GM12878 (cell line): ENCODE results near the gene HTR7. TPM values are rescaled to one million over a fixed set of nuclear protein-coding genes. Genes with fewer than 3 reads are reported as not detected.

Experiments used
- BACH1 ChIP-seq: fragments of 450-650 bp; IDR thresholded peaks from 2 replicates; pipeline ENCODE4 v1.6.1; 2017; ENCODE audit warnings: mild to moderate bottlenecking, borderline replicate concordance
- BMI1 ChIP-seq: fragments of 450-650 bp; IDR thresholded peaks from 2 replicates; pipeline ENCODE4 v1.6.1; 2016; ENCODE audit warnings: mild to moderate bottlenecking, moderate library complexity, borderline replicate concordance
- CHD1 ChIP-seq: IDR thresholded peaks from 2 replicates; pipeline ENCODE4 v1.6.1; 2012; ENCODE audit warnings: low read depth, low read length, improper control_type of control experiment
- CREB1 ChIP-seq: IDR thresholded peaks from 2 replicates; pipeline ENCODE4 v1.6.1; 2012; ENCODE audit warnings: low read depth, mild to moderate bottlenecking, inconsistent platforms
- ESRRA ChIP-seq: IDR thresholded peaks from 2 replicates; pipeline ENCODE4 v1.6.1; 2012; ENCODE audit warnings: mild to moderate bottlenecking, low read length, improper control_type of control experiment
- ETV6 ChIP-seq, 2 experiments: fragments of 450-650 bp in 1 of 2; IDR thresholded peaks in 1 of 2; conservative IDR thresholded peaks in 1 of 2; 2 replicates each; pipeline ENCODE4 v1.6.1; 2014; ENCODE audit warnings: antibody characterized with exemption in 1 of 2, borderline replicate concordance in 1 of 2, low read depth in 1 of 2, mild to moderate bottlenecking in 1 of 2, moderate library complexity in 1 of 2
- IKZF1 ChIP-seq: fragments of 450-650 bp; conservative IDR thresholded peaks from 2 replicates; pipeline ENCODE4 v1.6.1; 2017; ENCODE audit warnings: antibody characterized with exemption, mild to moderate bottlenecking
- LARP7 ChIP-seq: fragments of 450-650 bp; IDR thresholded peaks from 2 replicates; pipeline ENCODE4 v1.6.1; 2017; ENCODE audit warnings: mild to moderate bottlenecking
- MTA3 ChIP-seq: IDR thresholded peaks from 2 replicates; pipeline ENCODE4 v1.6.1; 2012; ENCODE audit warnings: low read length, inconsistent platforms, borderline replicate concordance
- NBN ChIP-seq: fragments of 450-650 bp; IDR thresholded peaks from 2 replicates; pipeline ENCODE4 v1.6.1; 2016
- NFIC ChIP-seq: IDR thresholded peaks from 2 replicates; pipeline ENCODE4 v1.6.1; 2012; ENCODE audit warnings: low read depth, mild to moderate bottlenecking, inconsistent platforms, low read length, moderate library complexity
- NFYA ChIP-seq: IDR thresholded peaks from 2 replicates; pipeline ENCODE4 v1.6.1; 2011; ENCODE audit warnings: low read depth, mild to moderate bottlenecking, low read length, improper control_type of control experiment, borderline replicate concordance
- NFYB ChIP-seq: IDR thresholded peaks from 2 replicates; pipeline ENCODE4 v1.6.1; 2011; ENCODE audit warnings: low read depth, mild to moderate bottlenecking, low read length, improper control_type of control experiment, moderate library complexity; ENCODE audit not compliant: insufficient read depth
- RCOR1 ChIP-seq: conservative IDR thresholded peaks from 2 replicates; pipeline ENCODE4 v1.6.1; 2012; ENCODE audit warnings: low read depth, low read length, improper control_type of control experiment
- RUNX3 ChIP-seq: IDR thresholded peaks from 2 replicates; pipeline ENCODE4 v1.6.1; 2012; ENCODE audit warnings: low read length, inconsistent platforms
- SIN3A ChIP-seq: IDR thresholded peaks from 2 replicates; pipeline ENCODE4 v1.6.1; 2012; ENCODE audit warnings: low read depth, low read length, improper control_type of control experiment
- SIX5 ChIP-seq: IDR thresholded peaks from 2 replicates; pipeline ENCODE4 v1.6.1; 2011; ENCODE audit warnings: mild to moderate bottlenecking, low read depth, low read length, moderate library complexity; ENCODE audit not compliant: severe bottlenecking
- TCF12 ChIP-seq: IDR thresholded peaks from 2 replicates; pipeline ENCODE4 v1.6.1; 2011; ENCODE audit warnings: low read depth, mild to moderate bottlenecking, low read length
- USF1 ChIP-seq: IDR thresholded peaks from 2 replicates; pipeline ENCODE4 v1.6.1; 2011; ENCODE audit warnings: borderline replicate concordance, low read depth, mild to moderate bottlenecking, moderate library complexity, mixed read lengths, low read length; ENCODE audit not compliant: insufficient read depth; ENCODE audit errors: extremely low read length
- ZNF384 ChIP-seq: IDR thresholded peaks from 2 replicates; pipeline ENCODE4 v1.6.1; 2012; ENCODE audit warnings: low read depth, mild to moderate bottlenecking, low read length, improper control_type of control experiment, borderline replicate concordance
- polyA plus RNA-seq, 11 experiments: library from polyadenylated mRNA; depleted of rRNA in 4 of 11; unstranded in 6 of 11; stranded (reverse) in 5 of 11; fragments of >200 nt; fragmentation: Nextera tagmentation in 4 of 11; fragmentation: Illumina TruSeq in 1 of 11; extraction: Ambion mirVana in 4 of 11; extraction: Trizol in 1 of 11; gene quantifications; 1 replicate in 1 of 11; 2 replicates in 10 of 11; pipeline versions ENCODE4 v1.2.1 to v1.2.3, GENCODE V29; 2011 to 2016; ENCODE audit warnings: inconsistent platforms in 2 of 11, missing spikeins in 2 of 11, low read depth in 1 of 11
- total RNA-seq, 4 experiments: library from RNA; depleted of rRNA in 3 of 4; stranded (reverse); fragments of >200 nt in 3 of 4; fragmentation: Illumina TruSeq in 1 of 4; extraction: Trizol in 1 of 4; gene quantifications; 2 replicates each; pipeline versions ENCODE4 v1.2.1 to v1.2.3, GENCODE V29; 2013 to 2021
- TF ChIP-seq, protein P1 (sequence below): fragments of 450-650 bp; IDR thresholded peaks from 2 replicates; pipeline ENCODE4 v1.6.1; 2017; ENCODE audit warnings: mild to moderate bottlenecking, moderate library complexity
- TF ChIP-seq, protein P2 (sequence below): IDR thresholded peaks from 2 replicates; pipeline ENCODE4 v1.6.1; 2012; ENCODE audit warnings: low read depth, low read length, improper control_type of control experiment
- TF ChIP-seq, protein P3 (sequence below): fragments of 450-650 bp; conservative IDR thresholded peaks from 2 replicates; pipeline ENCODE4 v1.6.1; 2017; ENCODE audit warnings: mild to moderate bottlenecking, moderate library complexity

The HTR7 gene
- total and polyA plus RNA-seq, 10 of the 15 experiments (the other 5 are each of a cell fraction or from before 2014, with no cell fraction given), result 0.01 to 1.3 (median 0.06) TPM; not detected in 4

DNA sequence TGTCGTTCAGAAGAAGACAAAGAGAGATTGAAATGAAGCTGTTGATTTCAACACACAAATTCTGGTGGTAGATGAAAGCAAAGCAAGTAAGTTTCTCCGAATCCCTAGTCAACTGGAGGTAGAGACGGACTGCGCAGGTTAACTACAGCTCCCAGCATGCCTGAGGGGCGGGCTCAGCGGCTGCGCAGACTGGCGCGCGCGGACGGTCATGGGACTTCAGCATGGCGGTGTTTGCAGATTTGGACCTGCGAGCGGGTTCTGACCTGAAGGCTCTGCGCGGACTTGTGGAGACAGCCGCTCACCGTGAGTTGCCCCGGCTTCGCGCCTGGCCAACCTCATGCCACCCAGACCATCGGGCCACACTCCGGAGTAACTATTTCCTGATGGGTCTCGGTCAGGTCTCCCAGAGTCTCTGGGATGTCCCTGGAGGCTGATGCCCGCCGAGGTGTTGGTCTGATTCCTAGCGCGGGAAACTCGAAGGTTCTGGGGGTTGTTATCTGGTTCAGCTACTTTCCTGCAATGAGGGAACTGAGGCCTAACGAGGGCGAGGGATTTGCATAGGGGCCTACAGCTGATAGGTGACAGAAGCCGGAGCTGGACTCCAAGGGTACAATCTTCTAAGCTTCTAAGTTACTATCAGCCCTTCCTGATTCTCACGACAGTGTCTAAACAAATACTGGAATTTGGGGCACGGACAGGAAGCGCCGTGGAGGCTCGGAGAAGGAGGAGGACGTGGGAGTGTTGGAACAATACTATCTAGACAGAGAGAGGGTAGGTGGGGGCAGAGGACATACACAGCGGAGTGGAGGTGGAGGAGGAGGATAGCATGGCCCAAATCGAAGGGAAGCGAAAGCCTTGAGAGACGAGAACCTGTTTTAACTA is 14.2 kb upstream of the HTR7 start, which contains the start of gene RPP30 (continued):
- TF ChIP-seq, protein P1, sequence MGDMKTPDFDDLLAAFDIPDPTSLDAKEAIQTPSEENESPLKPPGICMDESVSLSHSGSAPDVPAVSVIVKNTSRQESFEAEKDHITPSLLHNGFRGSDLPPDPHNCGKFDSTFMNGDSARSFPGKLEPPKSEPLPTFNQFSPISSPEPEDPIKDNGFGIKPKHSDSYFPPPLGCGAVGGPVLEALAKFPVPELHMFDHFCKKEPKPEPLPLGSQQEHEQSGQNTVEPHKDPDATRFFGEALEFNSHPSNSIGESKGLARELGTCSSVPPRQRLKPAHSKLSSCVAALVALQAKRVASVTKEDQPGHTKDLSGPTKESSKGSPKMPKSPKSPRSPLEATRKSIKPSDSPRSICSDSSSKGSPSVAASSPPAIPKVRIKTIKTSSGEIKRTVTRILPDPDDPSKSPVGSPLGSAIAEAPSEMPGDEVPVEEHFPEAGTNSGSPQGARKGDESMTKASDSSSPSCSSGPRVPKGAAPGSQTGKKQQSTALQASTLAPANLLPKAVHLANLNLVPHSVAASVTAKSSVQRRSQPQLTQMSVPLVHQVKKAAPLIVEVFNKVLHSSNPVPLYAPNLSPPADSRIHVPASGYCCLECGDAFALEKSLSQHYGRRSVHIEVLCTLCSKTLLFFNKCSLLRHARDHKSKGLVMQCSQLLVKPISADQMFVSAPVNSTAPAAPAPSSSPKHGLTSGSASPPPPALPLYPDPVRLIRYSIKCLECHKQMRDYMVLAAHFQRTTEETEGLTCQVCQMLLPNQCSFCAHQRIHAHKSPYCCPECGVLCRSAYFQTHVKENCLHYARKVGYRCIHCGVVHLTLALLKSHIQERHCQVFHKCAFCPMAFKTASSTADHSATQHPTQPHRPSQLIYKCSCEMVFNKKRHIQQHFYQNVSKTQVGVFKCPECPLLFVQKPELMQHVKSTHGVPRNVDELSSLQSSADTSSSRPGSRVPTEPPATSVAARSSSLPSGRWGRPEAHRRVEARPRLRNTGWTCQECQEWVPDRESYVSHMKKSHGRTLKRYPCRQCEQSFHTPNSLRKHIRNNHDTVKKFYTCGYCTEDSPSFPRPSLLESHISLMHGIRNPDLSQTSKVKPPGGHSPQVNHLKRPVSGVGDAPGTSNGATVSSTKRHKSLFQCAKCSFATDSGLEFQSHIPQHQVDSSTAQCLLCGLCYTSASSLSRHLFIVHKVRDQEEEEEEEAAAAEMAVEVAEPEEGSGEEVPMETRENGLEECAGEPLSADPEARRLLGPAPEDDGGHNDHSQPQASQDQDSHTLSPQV, result no peak
- TF ChIP-seq, protein P2, sequence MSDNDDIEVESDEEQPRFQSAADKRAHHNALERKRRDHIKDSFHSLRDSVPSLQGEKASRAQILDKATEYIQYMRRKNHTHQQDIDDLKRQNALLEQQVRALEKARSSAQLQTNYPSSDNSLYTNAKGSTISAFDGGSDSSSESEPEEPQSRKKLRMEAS, result peak; percentile 21; the same call in 1 of the 2 replicates
- TF ChIP-seq SIN3A (no peak), BACH1 (no peak), CREB1 (peak; percentile 46; the same call in 1 of the 2 replicates), NFYB (no peak), USF1 (peak; percentile 39), CHD1 (no peak), MTA3 (no peak), BMI1 (no peak), RCOR1 (no peak), SIX5 (peak; percentile 92), NBN (no peak), ETV6 (conservative IDR thresholded peaks at IDR 0.05 in 1 of 2, IDR thresholded peaks at IDR 0.05 in 1 of 2; ENCODE audit: borderline replicate concordance in 1 of 2, low read depth in 1 of 2) (no peak), ZNF384 (no peak), NFYA (no peak), RUNX3 (no peak), LARP7 (0 out of 2 replicates have a peak, but pooled peaks have one; percentile 35), TCF12 (no peak), NFIC (no peak), ESRRA (no peak), IKZF1 (peak; percentile 92)
- TF ChIP-seq, protein P3, sequence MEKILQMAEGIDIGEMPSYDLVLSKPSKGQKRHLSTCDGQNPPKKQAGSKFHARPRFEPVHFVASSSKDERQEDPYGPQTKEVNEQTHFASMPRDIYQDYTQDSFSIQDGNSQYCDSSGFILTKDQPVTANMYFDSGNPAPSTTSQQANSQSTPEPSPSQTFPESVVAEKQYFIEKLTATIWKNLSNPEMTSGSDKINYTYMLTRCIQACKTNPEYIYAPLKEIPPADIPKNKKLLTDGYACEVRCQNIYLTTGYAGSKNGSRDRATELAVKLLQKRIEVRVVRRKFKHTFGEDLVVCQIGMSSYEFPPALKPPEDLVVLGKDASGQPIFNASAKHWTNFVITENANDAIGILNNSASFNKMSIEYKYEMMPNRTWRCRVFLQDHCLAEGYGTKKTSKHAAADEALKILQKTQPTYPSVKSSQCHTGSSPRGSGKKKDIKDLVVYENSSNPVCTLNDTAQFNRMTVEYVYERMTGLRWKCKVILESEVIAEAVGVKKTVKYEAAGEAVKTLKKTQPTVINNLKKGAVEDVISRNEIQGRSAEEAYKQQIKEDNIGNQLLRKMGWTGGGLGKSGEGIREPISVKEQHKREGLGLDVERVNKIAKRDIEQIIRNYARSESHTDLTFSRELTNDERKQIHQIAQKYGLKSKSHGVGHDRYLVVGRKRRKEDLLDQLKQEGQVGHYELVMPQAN, result 0 out of 2 replicates have a peak, but pooled peaks have one; percentile 50
